CD4-positive, alpha-beta T cell treated with Interleukin-17A for 1 hour (primary cell): ENCODE data around the gene MINDY4B.
"Not testable (repeated sequence)": the region's sequence is repeated elsewhere in the genome, so short reads cannot be mapped to it uniquely, and the experiment has no call there.

Source experiments
- DNase-seq: peaks from one replicate; pipeline ENCODE4 v3.0.0-alpha.2; 2020

MINDY4B gene

GRCh38 chr3:150897592-150897991, 7.6 kb downstream of the MINDY4B start:
- DNase-seq = no peak

DNA sequence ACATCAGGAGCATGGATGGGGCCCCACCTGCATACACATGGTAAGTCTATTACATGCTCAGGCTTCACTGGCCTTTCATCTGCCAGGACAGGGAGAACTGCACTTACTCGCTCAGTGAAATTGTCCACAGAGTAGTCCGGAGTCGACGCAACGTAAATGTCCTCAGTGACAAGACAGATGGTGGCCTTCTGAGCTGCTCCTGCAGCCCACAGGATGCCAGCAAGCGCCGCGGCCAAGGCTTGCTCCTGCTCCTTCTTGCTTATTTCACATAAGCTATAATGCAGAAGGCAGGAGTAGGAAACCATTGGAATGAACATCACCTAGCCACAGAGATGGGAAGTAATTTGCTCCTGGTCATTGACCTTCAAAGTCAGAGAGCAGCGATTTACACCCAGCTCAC, 14.4 kb downstream of the MINDY4B start:
- no peak for DNase-seq

DNA sequence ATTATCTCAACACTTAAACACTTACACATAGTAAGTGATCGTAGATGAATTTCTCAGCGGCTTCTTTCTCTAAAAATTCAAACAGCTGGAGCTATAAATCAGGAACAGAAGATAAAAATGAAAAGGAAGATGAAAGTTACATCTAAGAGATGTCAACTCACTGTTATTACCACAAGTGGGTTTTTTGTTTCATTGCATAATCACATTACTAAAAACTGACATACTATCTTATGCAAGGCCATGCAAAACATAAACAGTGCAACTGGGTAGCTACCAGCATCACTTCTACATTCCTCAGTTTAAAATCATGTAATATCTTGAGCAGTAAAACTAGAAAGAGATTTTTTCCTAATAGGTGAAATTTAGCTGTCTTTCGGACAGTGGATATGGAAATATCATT, 14.9 kb downstream of the MINDY4B start:
- no peak for DNase-seq

DNA sequence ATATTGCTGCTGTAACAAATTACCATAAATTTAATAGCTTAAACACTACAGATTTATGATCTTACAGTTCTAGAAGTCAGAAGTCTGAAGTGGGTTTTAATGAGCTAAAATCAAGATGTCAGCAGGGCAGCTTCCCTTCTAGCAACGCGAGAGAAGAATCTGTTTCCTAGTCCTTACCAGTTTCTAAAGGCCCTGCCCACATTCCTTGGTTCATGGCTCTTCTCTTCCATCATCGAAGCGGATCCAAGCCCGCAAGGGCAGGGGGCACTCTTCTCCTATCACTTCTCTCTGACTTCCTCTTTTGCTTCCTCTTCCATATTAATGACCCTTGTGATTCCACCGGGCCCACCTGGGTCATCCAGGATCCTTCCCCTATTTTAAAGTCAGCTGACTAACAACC, 16.1 kb downstream of the MINDY4B start:
- no peak for DNase-seq

DNA sequence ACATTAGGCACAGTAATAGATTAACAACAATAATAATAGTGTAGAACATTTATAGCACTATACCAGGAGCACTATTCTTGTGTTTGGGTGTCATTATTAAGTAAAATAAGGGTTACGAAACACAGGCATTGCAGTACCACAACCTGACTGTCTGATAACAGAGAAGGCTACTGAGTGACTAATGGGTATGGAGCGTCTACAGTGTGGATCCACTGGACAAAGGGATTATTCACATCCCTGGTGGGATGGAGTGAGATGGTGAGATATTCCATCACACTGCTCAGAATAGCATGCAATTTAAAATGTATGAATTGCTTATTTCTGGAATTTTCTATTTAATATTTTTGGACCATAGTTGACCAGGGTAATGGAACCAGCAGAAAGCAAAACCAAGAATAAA, 18.2 kb downstream of the MINDY4B start:
- DNase-seq = no peak

DNA sequence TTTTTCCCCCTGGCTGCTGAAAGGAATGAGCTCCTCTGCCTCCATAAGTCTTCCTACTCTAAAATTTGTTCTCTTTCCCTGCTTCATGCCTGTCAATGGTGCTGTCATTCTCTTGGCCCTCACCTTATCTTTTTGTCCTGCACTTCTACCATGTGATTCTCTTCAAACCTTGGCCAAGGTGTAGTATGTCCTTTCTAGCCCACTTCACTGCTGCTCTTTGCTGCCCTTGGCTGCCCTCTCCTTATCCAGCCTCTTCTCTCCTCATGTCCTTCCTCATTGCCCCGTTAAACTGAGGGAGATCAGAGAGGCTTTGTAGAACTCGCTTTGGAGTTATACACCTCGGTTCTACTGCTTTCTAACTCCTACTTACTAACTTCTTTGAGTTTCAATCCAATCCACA, 19.7 kb downstream of the MINDY4B start:
- DNase-seq = no peak

DNA sequence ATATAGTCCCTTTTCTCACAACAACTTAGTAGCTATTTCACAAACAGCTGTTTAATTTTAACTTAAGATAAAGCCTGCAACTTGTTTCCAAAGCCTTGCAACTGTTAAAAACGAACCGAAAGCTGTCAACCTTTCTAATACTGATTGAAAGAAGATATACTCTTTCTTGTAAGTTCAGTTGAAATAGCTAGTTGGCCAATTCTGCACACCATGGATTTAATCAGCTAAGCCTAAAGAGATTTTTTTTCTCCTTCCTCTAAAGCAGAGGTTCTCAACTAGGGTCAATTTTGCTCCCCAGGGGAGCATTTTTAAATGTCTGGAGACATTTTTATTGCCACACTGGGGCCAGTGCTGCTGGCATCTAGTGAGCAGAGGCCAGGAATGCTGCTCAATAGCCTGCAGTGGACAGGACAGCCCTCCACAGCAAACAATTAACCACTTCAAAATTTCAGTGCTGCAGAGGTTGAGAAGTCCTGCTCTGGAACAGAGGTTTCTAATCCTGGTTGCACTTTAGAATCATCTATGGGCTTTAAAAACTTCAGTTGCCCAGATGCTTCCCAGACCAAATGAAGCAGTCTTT, 26.2 kb downstream of the MINDY4B start:
- no peak for DNase-seq

DNA sequence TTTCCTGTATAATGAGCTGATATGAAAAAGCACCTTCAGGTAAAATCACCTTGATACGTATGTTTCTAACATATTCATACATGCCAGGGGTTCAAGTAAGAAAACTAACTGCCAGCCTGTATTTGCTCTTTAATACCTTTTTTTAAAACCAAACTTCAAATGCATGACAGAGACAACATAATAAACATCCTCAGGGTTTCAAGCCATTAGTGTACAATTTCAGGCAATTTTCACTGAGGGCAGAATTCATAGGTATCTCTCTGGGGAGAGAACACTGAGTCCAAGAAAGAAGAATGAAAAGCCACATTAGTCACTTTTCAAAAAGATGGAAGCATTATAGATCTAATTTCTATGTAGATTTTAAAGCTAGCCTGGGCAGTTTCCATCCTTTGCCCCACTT, 26.9 kb downstream of the MINDY4B start:
- no peak for DNase-seq

DNA sequence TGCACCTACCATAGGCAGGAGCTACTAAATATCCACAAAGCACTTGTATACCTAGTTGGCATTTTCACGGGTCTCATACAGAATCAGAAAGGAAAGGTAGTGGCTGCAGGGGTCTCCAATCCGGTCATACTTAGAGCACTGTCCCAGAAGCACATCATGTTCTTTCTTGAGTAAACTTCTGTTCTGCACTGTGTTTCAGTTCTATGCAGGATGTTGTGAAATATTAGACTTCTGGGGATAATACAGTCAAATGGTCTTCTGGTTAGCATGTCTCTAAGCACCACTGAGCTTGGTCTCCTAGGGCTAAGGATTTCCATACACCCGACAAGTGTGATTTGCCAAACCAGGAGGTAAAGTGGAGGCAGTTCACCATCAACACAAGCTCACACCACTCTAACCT, 27.9 kb downstream of the MINDY4B start:
- DNase-seq = no peak

- DNase-seq = no peak
These were observed 28.5 kb downstream of the MINDY4B start for GRCh38 chr3:150876611-150877265.

GRCh38 chr3:150875548-150875947, 29.7 kb downstream of the MINDY4B start:
- no peak for DNase-seq

- DNase-seq = no peak
These were observed 30.5 kb downstream of the MINDY4B start for GRCh38 chr3:150874666-150875219.

DNA sequence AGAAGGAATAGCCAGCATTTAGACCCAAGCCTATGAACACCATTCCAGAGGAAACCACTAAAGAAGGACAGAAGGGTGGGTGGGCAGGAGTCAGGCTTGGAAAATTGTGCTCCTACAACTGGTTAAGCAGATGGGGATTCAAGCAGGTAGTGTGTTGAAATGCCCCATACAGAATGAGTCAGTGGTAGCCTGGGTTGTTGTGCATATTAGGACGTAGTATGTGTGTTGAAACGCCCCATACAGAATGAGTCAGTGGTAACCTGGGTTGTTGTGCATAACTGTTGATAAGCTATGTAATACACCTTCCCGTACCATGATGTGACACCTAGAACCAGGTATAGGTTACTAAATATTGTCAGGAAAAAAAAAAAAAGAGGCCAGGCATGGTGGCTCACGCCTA, 34.0 kb downstream of the MINDY4B start:
- DNase-seq = no peak

DNA sequence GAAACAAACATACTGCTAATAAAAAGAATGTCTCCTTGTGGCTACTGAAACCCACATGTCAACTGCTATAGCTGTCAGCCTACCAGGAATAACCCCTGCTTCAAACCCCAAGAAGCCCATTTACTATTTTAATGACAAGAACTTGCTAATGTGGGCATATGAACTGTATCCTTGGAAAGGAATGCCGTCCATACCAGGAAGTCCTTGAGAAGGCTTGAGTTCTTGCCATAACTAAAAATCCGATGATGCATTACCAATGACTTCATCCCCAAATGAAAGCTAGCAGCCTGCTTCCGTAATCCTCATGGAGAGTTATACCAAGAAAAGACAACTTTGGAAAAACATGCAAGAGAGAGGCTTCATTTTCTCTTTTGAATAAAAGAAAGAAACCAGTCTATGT, 34.8 kb downstream of the MINDY4B start:
- no peak for DNase-seq

DNA sequence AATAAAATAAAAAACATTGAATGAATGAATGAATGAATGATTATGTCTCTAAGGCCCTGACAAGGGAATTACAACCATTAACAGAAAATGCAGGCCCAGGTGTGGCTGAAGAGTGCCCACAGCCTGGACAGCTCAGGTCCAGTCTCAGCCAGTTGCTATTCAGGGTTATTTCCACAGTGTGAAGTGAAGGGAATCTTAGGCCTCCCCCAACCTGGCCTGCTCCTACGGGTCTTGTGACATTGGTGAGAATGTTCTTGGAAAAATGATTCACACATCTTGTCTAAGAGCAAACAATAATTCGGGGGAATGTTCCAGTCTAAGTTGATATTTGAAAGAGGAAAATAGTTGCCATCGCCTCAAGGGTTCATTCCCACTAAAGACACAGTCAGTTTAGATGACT, 37.0 kb downstream of the MINDY4B start:
- no peak for DNase-seq

- no peak for DNase-seq
These were observed 37.8 kb downstream of the MINDY4B start for GRCh38 chr3:150867434-150867833.

- DNase-seq = not testable (repeated sequence)
These were observed 41.3 kb downstream of the MINDY4B start for GRCh38 chr3:150863921-150864320.

- no peak for DNase-seq
These were observed 43.4 kb downstream of the MINDY4B start for GRCh38 chr3:150861851-150862250.

DNA sequence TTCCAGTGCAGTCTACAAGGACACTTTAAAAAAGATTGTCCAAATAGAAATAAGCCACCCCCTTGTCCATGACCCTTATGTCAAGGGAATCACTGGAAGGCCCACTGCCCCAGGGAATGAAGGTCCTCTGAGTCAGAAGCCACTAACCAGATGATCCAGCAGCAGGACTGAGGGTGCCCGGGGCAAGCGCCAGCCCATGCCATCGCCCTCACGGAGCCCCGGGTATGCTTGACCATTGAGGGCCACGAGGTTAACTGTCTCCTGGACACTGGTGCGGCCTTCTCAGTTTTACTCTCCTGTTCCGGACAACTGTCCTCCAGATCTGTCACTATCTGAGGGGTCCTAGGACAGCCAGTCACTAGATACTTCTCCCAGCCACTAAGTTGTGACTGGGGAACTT, 47.3 kb downstream of the MINDY4B start:
- not testable (repeated sequence) for DNase-seq

DNA sequence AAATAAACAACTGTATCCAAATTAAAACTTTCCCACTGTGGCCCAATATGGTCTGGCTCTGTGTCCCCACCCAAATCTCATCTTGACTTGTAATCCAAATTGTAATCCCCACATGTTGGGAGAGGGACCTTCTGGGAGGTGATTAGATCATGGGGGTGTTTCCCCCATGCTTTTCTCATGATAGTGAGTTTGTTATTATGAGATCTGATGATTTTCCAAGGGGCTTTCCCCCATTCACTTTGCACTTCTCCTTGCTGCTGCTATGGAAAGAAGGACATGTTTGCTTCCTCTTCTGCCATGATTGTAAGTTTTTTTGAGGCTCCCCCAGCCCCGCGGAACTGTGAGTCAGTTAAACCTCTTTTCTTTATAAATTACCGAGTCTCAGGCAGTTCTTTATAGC, 55.0 kb downstream of the MINDY4B start:
- DNase-seq = no peak

DNA sequence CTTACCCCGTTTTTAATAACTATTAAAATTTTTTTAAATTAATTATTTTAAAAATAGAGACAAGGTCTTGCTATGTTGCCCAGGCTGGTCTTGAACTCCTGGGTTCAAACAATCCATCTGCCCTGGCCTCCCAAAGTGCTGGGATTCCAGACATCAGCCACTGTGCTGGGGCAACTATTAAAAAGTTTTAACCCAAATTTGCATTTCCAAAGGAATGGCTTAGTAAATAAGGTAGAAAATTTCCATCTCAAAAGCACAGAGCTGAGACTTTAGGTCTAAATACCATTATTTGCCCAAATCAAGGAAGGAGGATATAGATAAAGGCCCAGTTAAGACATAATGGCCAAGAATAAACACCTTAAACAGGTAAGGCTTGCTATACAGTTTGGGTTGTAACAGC, 56.4 kb downstream of the MINDY4B start:
- DNase-seq = no peak

DNA sequence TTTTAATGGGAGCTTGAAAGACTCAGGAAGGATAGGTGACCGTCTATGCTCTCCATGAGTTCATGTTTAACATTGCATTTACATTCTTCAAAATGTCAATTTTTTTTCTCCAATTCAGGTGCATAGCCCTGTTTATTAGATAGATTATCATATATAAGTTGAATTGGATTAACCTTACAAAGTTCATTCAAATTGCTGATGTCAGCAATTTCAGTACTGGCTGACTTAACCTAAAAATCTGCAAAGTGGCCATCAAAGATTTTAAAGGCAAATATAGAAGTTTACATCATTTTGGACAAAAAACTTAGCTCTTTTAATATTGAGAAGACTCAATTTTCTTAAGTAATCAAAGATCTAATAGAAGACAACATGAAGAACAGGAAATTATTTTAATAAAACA, 57.8 kb downstream of the MINDY4B start:
- DNase-seq = no peak

GRCh38 chr3:150844484-150844883, 60.8 kb downstream of the MINDY4B start:
- no peak for DNase-seq

DNA sequence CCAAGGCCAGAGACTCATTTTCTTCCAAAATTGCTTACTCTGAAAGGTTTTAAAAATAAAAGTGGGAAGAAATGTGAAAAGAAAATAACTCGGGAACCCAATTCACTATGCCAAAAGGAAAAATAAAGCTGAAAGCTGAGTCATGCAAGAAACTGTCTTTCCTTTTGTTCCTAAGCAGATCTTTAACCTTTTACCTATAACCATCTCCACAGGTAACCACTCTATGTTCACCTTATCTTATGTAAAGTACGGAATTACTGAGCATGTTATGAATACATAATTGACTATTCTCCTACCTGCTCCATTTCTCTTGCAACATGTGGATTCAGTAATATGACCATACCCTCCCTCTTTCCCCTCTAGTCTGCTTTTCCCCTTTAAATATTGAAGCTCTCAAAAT, 62.0 kb downstream of the MINDY4B start:
- no peak for DNase-seq
